OCI-LY1 (cell line): ENCODE data around the gene CAMK2D.

Experiments used
- EZH2 ChIP-seq: fragments of 200-600 bp; sonication (generic), shearing (Covaris generic); IDR thresholded peaks from 2 replicates; pipeline ENCODE4 v1.8.0; 2017; ENCODE audit warnings: borderline replicate concordance, mixed run types, mild to moderate bottlenecking, antibody characterized with exemption, low read length, moderate library complexity, mixed read lengths
- TF ChIP-seq, protein P1 (sequence below): fragments of 200-600 bp; sonication (generic), shearing (Covaris generic); IDR thresholded peaks from 2 replicates; pipeline ENCODE4 v1.5.1; 2017; ENCODE audit warnings: mild to moderate bottlenecking, antibody characterized with exemption, low read length, moderate library complexity, mixed read lengths

DNA sequence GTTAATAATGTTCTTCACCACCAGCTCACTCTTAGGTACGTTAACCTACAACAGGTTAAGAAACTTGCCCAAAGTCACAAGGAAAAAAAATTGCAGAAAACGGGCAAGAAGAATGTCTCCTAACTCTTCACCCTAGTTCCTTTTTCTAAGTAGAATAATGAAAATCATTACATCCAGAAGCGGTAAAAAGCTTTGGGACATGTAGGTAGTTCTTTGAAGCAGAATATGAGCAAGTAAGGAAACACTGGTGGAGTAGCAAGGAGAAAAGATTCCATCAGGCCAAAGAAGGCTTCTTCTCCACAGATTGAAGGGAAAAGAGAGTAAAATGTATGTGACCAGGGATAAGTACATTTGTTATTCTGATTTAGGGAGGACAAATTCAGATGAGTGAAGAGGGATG is 4.1 kb downstream of the CAMK2D start:
- TF ChIP-seq, protein P1, sequence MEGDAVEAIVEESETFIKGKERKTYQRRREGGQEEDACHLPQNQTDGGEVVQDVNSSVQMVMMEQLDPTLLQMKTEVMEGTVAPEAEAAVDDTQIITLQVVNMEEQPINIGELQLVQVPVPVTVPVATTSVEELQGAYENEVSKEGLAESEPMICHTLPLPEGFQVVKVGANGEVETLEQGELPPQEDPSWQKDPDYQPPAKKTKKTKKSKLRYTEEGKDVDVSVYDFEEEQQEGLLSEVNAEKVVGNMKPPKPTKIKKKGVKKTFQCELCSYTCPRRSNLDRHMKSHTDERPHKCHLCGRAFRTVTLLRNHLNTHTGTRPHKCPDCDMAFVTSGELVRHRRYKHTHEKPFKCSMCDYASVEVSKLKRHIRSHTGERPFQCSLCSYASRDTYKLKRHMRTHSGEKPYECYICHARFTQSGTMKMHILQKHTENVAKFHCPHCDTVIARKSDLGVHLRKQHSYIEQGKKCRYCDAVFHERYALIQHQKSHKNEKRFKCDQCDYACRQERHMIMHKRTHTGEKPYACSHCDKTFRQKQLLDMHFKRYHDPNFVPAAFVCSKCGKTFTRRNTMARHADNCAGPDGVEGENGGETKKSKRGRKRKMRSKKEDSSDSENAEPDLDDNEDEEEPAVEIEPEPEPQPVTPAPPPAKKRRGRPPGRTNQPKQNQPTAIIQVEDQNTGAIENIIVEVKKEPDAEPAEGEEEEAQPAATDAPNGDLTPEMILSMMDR: no peak
- TF ChIP-seq EZH2: no peak
